ENCODE results near the gene KRTAP16-1. TPM values are rescaled to one million over a fixed set of nuclear protein-coding genes. Genes with fewer than 3 reads are reported as not detected.

The KRTAP16-1 gene
- total and polyA plus RNA-seq, 2 of the 4 experiments (the other 2 are of a cell fraction) = not detected

DNA sequence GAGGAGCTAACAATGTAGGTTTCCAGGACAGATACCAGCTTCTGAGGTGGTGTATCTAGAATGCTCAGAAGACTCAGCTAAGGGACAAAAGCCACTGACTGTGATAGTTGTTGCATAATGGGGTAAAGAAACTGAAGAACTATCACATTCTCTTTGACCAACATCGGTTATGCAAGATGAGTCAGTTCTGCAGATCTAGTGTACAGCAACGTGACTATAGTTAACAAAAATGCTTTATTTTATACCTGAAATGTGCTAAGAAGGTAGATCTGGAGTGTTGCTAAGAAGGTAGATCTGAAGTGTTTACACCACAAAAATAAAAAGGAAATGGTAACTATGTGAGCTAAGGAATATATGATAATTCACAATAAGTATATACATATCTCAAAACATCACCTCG lies 41.4 kb downstream of the KRTAP16-1 start:
- no peak overlapping the region for H2AFZ ChIP-seq (replicated peaks; ENCODE audit: low read length, poor library complexity)

More for the DNA sequence above, 41.4 kb downstream of the KRTAP16-1 start:
- no peak overlapping the region for H4K5ac ChIP-seq (ENCODE audit: low read depth, low read length)
- BruUV-seq (replicated peaks) = no TSS peak
- no peaks in the 10 kb centered on the region for H3K79me1 ChIP-seq (ENCODE audit: low read depth in 1 of 2, low read length in 2 of 2)
- H2AK5ac ChIP-seq (ENCODE audit: low read depth, low read length) = no peak overlapping the region
- in situ Hi-C loops (cut with MboI; ENCODE audit: low sequenced_read_pairs) = no loop called here
- H3K23ac ChIP-seq (ENCODE audit: low read depth, low read length) = no peak overlapping the region
- H3K4me2 ChIP-seq (ENCODE audit: low read depth, low read length) = no peak overlapping the region
- no peak overlapping the region for H2BK120ac ChIP-seq (ENCODE audit: low read depth, low read length)
- H3K27me3 ChIP-seq (ENCODE audit: control insufficient read depth, insufficient read depth, low read length) = peaks cover 12% of the 10 kb centered on the region
- TF ChIP-seq MAFK (IDR thresholded peaks at IDR 0.05; ENCODE audit: low read depth, low read length) (no peak), BHLHE40 (IDR thresholded peaks at IDR 0.05; ENCODE audit: low read depth, low read length) (no peak), RAD21 (IDR thresholded peaks at IDR 0.05; ENCODE audit: low read length) (no peak), MXI1 (IDR thresholded peaks at IDR 0.05; ENCODE audit: borderline replicate concordance, low read depth, low read length) (no peak), FOS (IDR thresholded peaks at IDR 0.05; ENCODE audit: low read depth, low read length) (no peak), RFX5 (IDR thresholded peaks at IDR 0.05; ENCODE audit: low read depth, low read length) (no peak), MAZ (IDR thresholded peaks at IDR 0.05; ENCODE audit: borderline replicate concordance, low read depth, low read length) (no peak), POLR2A (IDR thresholded peaks at IDR 0.05; ENCODE audit: low read depth, low read length) (no peak), SMC3 (IDR thresholded peaks at IDR 0.05; ENCODE audit: low read depth, low read length) (no peak), RCOR1 (IDR thresholded peaks at IDR 0.05; ENCODE audit: insufficient replicate concordance, low read length) (no peak), CHD1 (IDR thresholded peaks at IDR 0.05; ENCODE audit: low read depth, low read length) (no peak), CEBPB (IDR thresholded peaks at IDR 0.05; ENCODE audit: low read depth, low read length) (no peak), NFE2L2 (IDR thresholded peaks at IDR 0.05; ENCODE audit: low read depth, low read length) (no peak)
- TF ChIP-seq, protein P1, sequence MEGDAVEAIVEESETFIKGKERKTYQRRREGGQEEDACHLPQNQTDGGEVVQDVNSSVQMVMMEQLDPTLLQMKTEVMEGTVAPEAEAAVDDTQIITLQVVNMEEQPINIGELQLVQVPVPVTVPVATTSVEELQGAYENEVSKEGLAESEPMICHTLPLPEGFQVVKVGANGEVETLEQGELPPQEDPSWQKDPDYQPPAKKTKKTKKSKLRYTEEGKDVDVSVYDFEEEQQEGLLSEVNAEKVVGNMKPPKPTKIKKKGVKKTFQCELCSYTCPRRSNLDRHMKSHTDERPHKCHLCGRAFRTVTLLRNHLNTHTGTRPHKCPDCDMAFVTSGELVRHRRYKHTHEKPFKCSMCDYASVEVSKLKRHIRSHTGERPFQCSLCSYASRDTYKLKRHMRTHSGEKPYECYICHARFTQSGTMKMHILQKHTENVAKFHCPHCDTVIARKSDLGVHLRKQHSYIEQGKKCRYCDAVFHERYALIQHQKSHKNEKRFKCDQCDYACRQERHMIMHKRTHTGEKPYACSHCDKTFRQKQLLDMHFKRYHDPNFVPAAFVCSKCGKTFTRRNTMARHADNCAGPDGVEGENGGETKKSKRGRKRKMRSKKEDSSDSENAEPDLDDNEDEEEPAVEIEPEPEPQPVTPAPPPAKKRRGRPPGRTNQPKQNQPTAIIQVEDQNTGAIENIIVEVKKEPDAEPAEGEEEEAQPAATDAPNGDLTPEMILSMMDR (conservative IDR thresholded peaks at IDR 0.05; ENCODE audit: low read depth, low read length) = no peak
- TF ChIP-seq, protein P2, sequence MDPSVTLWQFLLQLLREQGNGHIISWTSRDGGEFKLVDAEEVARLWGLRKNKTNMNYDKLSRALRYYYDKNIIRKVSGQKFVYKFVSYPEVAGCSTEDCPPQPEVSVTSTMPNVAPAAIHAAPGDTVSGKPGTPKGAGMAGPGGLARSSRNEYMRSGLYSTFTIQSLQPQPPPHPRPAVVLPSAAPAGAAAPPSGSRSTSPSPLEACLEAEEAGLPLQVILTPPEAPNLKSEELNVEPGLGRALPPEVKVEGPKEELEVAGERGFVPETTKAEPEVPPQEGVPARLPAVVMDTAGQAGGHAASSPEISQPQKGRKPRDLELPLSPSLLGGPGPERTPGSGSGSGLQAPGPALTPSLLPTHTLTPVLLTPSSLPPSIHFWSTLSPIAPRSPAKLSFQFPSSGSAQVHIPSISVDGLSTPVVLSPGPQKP (IDR thresholded peaks at IDR 0.05; ENCODE audit: borderline replicate concordance, low read depth, low read length) = no peak
- TF ChIP-seq, protein P3, sequence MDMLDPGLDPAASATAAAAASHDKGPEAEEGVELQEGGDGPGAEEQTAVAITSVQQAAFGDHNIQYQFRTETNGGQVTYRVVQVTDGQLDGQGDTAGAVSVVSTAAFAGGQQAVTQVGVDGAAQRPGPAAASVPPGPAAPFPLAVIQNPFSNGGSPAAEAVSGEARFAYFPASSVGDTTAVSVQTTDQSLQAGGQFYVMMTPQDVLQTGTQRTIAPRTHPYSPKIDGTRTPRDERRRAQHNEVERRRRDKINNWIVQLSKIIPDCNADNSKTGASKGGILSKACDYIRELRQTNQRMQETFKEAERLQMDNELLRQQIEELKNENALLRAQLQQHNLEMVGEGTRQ (IDR thresholded peaks at IDR 0.05; ENCODE audit: low read depth, low read length) = no peak
- intact Hi-C loops (cut with micrococcal nuclease) = no loop called here
- no peaks in the 10 kb centered on the region for H3K9me1 ChIP-seq (ENCODE audit: insufficient read depth, low read length)
- DNase-seq = no peak
- no peak overlapping the region for H2BK20ac ChIP-seq (ENCODE audit: low read depth, low read length)
- no peak overlapping the region for H2BK5ac ChIP-seq (ENCODE audit: low read depth, low read length, poor library complexity, severe bottlenecking)
- H2BK15ac ChIP-seq (ENCODE audit: low read depth, low read length) = no peak overlapping the region
- dilution Hi-C loops (cut with HindIII; ENCODE audit: low sequenced_read_pairs, unreplicated experiment) = no loop called here
- ChIA-PET POLR2A (ENCODE audit: unreplicated experiment) (no interaction called here), CTCF (no interaction called here)
- H4K8ac ChIP-seq (ENCODE audit: low read depth in 2 of 2, low read length in 2 of 2) = no peak overlapping the region
- no peak overlapping the region for H3K18ac ChIP-seq (ENCODE audit: low read depth, low read length)
- no peak overlapping the region for H2AK9ac ChIP-seq (replicated peaks; ENCODE audit: low read depth, low read length, poor library complexity)
- no peak overlapping the region for H3K4me3 ChIP-seq (ENCODE audit: insufficient read depth, low read depth, low read length)
- no peak overlapping the region for H3K14ac ChIP-seq (replicated peaks; ENCODE audit: low read depth, low read length)
- H4K20me1 ChIP-seq (ENCODE audit: insufficient read depth, low read length) = no peaks in the 10 kb centered on the region
- H4K91ac ChIP-seq (ENCODE audit: insufficient read depth, low read depth, low read length) = no peak overlapping the region
- no peaks in the 10 kb centered on the region for H3K4me1 ChIP-seq (ENCODE audit: control insufficient read depth, insufficient read depth, low read length)
- no peak overlapping the region for H3K4ac ChIP-seq (ENCODE audit: low read depth, low read length)
- H3K56ac ChIP-seq (ENCODE audit: extremely low read depth, insufficient read depth, low read length) = no peak overlapping the region
- no peaks in the 10 kb centered on the region for H3K9me3 ChIP-seq (ENCODE audit: control insufficient read depth, insufficient read depth, low read length)
- no CpG with 5 or more reads among the region's 3 CpGs for WGBS, 2 experiments (ENCODE audit: extremely low coverage in 2 of 2, insufficient read length in 1 of 2)
- H3K27ac ChIP-seq (ENCODE audit: insufficient read depth, low read length) = no peak overlapping the region
- no peak for ATAC-seq (ENCODE audit: low read depth)
- no peak overlapping the region for H3K9ac ChIP-seq (ENCODE audit: low read depth, low read length)
- H3K36me3 ChIP-seq (ENCODE audit: control insufficient read depth, insufficient read depth, low read length) = no peaks in the 10 kb centered on the region

All from IMR-90 (cell line).